Measurements from ENCODE around the gene GNG3.

GNG3 gene

DNA sequence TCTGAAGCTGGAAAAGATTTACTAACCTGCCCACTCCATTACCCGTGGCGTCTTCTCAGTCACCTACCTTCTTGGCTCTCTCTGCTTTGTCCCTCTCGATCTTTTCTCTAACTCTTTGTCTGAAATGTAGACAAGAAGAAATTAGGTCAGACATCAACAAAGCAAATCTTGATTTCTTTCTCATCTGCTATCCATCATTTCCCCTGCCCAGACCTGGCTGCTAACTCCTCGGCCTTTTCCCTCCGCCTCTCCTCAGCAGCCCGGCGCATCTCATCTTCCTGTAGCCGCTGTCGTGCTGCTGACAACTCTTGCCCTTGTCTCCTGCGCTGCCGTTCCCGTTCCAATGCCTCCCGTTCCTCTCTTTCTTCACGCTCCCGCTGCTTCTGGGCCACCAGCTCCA is 29.8 kb upstream of the GNG3 start:
- TF ChIP-seq, protein P1, sequence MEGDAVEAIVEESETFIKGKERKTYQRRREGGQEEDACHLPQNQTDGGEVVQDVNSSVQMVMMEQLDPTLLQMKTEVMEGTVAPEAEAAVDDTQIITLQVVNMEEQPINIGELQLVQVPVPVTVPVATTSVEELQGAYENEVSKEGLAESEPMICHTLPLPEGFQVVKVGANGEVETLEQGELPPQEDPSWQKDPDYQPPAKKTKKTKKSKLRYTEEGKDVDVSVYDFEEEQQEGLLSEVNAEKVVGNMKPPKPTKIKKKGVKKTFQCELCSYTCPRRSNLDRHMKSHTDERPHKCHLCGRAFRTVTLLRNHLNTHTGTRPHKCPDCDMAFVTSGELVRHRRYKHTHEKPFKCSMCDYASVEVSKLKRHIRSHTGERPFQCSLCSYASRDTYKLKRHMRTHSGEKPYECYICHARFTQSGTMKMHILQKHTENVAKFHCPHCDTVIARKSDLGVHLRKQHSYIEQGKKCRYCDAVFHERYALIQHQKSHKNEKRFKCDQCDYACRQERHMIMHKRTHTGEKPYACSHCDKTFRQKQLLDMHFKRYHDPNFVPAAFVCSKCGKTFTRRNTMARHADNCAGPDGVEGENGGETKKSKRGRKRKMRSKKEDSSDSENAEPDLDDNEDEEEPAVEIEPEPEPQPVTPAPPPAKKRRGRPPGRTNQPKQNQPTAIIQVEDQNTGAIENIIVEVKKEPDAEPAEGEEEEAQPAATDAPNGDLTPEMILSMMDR (conservative IDR thresholded peaks at IDR 0.05; ENCODE audit: control insufficient read depth, insufficient read depth, low read depth, low read length), result no peak
- DNase-seq (ENCODE audit: low read depth), result no peak

GRCh38 chr11:62678433-62678769 is 29.1 kb upstream of the GNG3 start:
- DNase-seq (ENCODE audit: low read depth), result no peak
- TF ChIP-seq, protein P1 (conservative IDR thresholded peaks at IDR 0.05; ENCODE audit: control insufficient read depth, insufficient read depth, low read depth, low read length), result no peak
- H3K4me3 ChIP-seq (ENCODE audit: control insufficient read depth, low read depth, low read length), result peak overlapping the region; percentile 89

More for the DNA sequence above, 29.8 kb upstream of the GNG3 start:
- H3K4me3 ChIP-seq (ENCODE audit: control insufficient read depth, low read depth, low read length), result peak overlapping the region; percentile 89

GRCh38 chr11:62678770-62679696 is 28.4 kb upstream of the GNG3 start, which contains the start of gene UBXN1:
Gene UBXN1, minus strand, starts transcription at chr11:62679073. Its CDS starts 150 bp downstream, at chr11:62678923.
- TF ChIP-seq, protein P1 (conservative IDR thresholded peaks at IDR 0.05; ENCODE audit: control insufficient read depth, insufficient read depth, low read depth, low read length), result no peak
- peak within 1 kb of the TSS; percentile 89 for H3K4me3 ChIP-seq (ENCODE audit: control insufficient read depth, low read depth, low read length)
- DNase-seq (ENCODE audit: low read depth), result peak; percentile 99

- TF ChIP-seq, protein P1 (conservative IDR thresholded peaks at IDR 0.05; ENCODE audit: control insufficient read depth, insufficient read depth, low read depth, low read length), result peak; percentile 76
- peak; percentile 95 for DNase-seq (ENCODE audit: low read depth)
- no peak overlapping the region for H3K4me3 ChIP-seq (ENCODE audit: control insufficient read depth, low read depth, low read length)
These were observed 26.6 kb upstream of the GNG3 start for GRCh38 chr11:62680825-62681240.

DNA sequence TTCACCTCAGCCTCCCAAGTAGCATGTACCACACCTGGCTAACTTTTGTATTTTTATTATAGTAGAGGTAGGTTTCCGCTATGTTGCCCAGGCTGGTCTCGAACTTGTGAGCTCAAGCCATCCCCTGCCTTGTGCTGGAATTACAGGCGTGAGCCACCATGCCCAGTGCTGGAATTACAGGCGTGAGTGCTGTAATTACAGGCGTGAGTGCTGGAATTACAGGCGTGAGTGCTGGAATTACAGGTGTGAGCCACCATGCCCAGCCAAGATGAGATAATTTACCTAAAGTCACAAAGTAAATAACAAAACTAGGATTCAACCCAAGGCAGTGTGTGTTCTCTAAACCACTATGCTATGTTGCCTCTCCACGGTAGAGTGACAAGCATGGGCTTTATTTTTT is 25.0 kb upstream of the GNG3 start:
- TF ChIP-seq, protein P1 (conservative IDR thresholded peaks at IDR 0.05; ENCODE audit: control insufficient read depth, insufficient read depth, low read depth, low read length), result no peak
- no peak for DNase-seq (ENCODE audit: low read depth)
- no peak overlapping the region for H3K4me3 ChIP-seq (ENCODE audit: control insufficient read depth, low read depth, low read length)

- no peak for DNase-seq (ENCODE audit: low read depth)
- peak overlapping the region; percentile 45 for H3K4me3 ChIP-seq (ENCODE audit: control insufficient read depth, low read depth, low read length)
- TF ChIP-seq, protein P1 (conservative IDR thresholded peaks at IDR 0.05; ENCODE audit: control insufficient read depth, insufficient read depth, low read depth, low read length), result no peak
These were observed 19.7 kb upstream of the GNG3 start for GRCh38 chr11:62687508-62688396.

Data from fibroblast of mammary gland (primary cell).